Thymus (tissue), 11 donors: ENCODE results near the gene UBE3A. TPM values are rescaled to one million over a fixed set of nuclear protein-coding genes. Genes with fewer than 3 reads are reported as not detected.
"Not testable (repeated sequence)": the region's sequence is repeated elsewhere in the genome, so short reads cannot be mapped to it uniquely, and the experiment has no call there.

Experiments
- DNase-seq, 9 donors: peaks; one replicate each; pipeline ENCODE4 v3.0.0-alpha.2; 2013; ENCODE audit warnings: low spot score in 9 of 9, low read depth in 6 of 9, missing footprints in 1 of 9
- H3K27ac ChIP-seq, 2 donors: one replicate each; pipeline ENCODE4 v1.5.1; 2013; ENCODE audit warnings: control low read depth in 1 of 2, low read depth in 1 of 2, low read length in 1 of 2, mild to moderate bottlenecking in 1 of 2, moderate library complexity in 1 of 2
- H3K27me3 ChIP-seq, 2 donors: one replicate each; pipeline ENCODE4 v1.5.1; 2013; ENCODE audit warnings: low read length in 1 of 2; ENCODE audit not compliant: control insufficient read depth in 2 of 2, insufficient read depth in 1 of 2
- H3K36me3 ChIP-seq, 2 donors: one replicate each; pipeline ENCODE4 v1.5.1; 2013; ENCODE audit warnings: low read length in 1 of 2, mild to moderate bottlenecking in 1 of 2, moderate library complexity in 1 of 2; ENCODE audit not compliant: control insufficient read depth in 2 of 2, insufficient read depth in 2 of 2
- H3K4me1 ChIP-seq, 2 donors: one replicate each; pipeline ENCODE4 v1.5.1; 2013; ENCODE audit warnings: low read length in 2 of 2; ENCODE audit not compliant: control insufficient read depth in 2 of 2, insufficient read depth in 2 of 2
- H3K4me3 ChIP-seq, 2 donors: one replicate each; pipeline ENCODE4 v1.5.1; 2013; ENCODE audit warnings: low read length in 2 of 2, control low read depth in 1 of 2, mild to moderate bottlenecking in 1 of 2
- H3K9me3 ChIP-seq, 2 donors: one replicate each; pipeline ENCODE4 v1.5.1; 2013; ENCODE audit warnings: low read length in 1 of 2, mild to moderate bottlenecking in 1 of 2; ENCODE audit not compliant: control insufficient read depth in 2 of 2, insufficient read depth in 1 of 2
- WGBS: extraction: QIAGEN DNeasy Blood & Tissue Kit; methylation state at CpG from one replicate; pipeline ENCODE4 v1.1.7; 2013; 5-methylcytosine and 5-hydroxymethylcytosine counted together
- polyA plus RNA-seq: library from polyadenylated mRNA; stranded (reverse); fragments of 200-250 nt; gene quantifications from one replicate; pipeline ENCODE4 v1.2.3, GENCODE V29; 2013
- total RNA-seq: library from RNA; stranded (reverse); fragments of 120-200 nt; gene quantifications from one replicate; pipeline ENCODE4 v1.2.4, GENCODE V29; 2013
- donor health status: healthy.

UBE3A gene
- total and polyA plus RNA-seq, 2 donors, result 34.7 to 80.2 TPM

GRCh38 chr15:25415707-25416106 is 23.1 kb downstream of the UBE3A start:
- Histone ChIP-seq H3K36me3 (no peaks in the 10 kb centered on the region), H3K27me3 (no peaks in the 10 kb centered on the region), H3K4me1 (no peaks in the 10 kb centered on the region), H3K27ac (no peak overlapping the region), H3K9me3 (no peaks in the 10 kb centered on the region), H3K4me3 (no peak overlapping the region)
- 94% methylated on average over 3 of the region's 3 CpGs for WGBS
- DNase-seq, result no peak

GRCh38 chr15:25415217-25415616 is 23.6 kb downstream of the UBE3A start:
- no peak for DNase-seq
- Histone ChIP-seq H3K27me3 (no peaks in the 10 kb centered on the region), H3K9me3 (no peaks in the 10 kb centered on the region), H3K36me3 (no peaks in the 10 kb centered on the region), H3K4me1 (no peaks in the 10 kb centered on the region), H3K27ac (no peak overlapping the region), H3K4me3 (no peak overlapping the region)
- 100% methylated on average over 1 of the region's 1 CpG for WGBS

- Histone ChIP-seq H3K27me3 (no peaks in the 10 kb centered on the region), H3K36me3 (no peaks in the 10 kb centered on the region), H3K9me3 (no peaks in the 10 kb centered on the region), H3K4me1 (no peaks in the 10 kb centered on the region), H3K27ac (no peak overlapping the region), H3K4me3 (no peak overlapping the region)
- WGBS, result 98% methylated on average over 2 of the region's 2 CpGs
- no peak for DNase-seq
Measured at GRCh38 chr15:25410649-25411048, 28.2 kb downstream of the UBE3A start.

GRCh38 chr15:25409731-25410130 is 29.1 kb downstream of the UBE3A start:
- H3K9me3 ChIP-seq, H3K27me3 ChIP-seq, H3K27ac ChIP-seq, DNase-seq, H3K4me1 ChIP-seq, H3K36me3 ChIP-seq, H3K4me3 ChIP-seq: not testable (repeated sequence)
- WGBS, result 93% methylated on average over 4 of the region's 4 CpGs

- no peaks in the 10 kb centered on the region for H3K27me3 ChIP-seq
- H3K27ac ChIP-seq, result no peak overlapping the region
- H3K4me1 ChIP-seq, result no peaks in the 10 kb centered on the region
- H3K9me3 ChIP-seq, result no peaks in the 10 kb centered on the region
- peaks cover 0 to 4% of the 10 kb centered on the region in 2 donors for H3K36me3 ChIP-seq
- H3K4me3 ChIP-seq, result no peak overlapping the region
- DNase-seq, result no peak
- WGBS, result 97% methylated on average over 2 of the region's 2 CpGs
Measured at GRCh38 chr15:25408929-25409328, 29.9 kb downstream of the UBE3A start.

- WGBS, result 96% methylated on average over 2 of the region's 2 CpGs
- no peak overlapping the region for H3K4me3 ChIP-seq
- no peaks in the 10 kb centered on the region for H3K4me1 ChIP-seq
- H3K27me3 ChIP-seq, result no peaks in the 10 kb centered on the region
- peaks cover 0 to 4% of the 10 kb centered on the region in 2 donors for H3K36me3 ChIP-seq
- DNase-seq, result no peak
- no peak overlapping the region for H3K27ac ChIP-seq
- H3K9me3 ChIP-seq, result no peaks in the 10 kb centered on the region
Measured at GRCh38 chr15:25408428-25408827, 30.4 kb downstream of the UBE3A start.

GRCh38 chr15:25407950-25408349 is 30.9 kb downstream of the UBE3A start:
- H3K4me1 ChIP-seq, result no peaks in the 10 kb centered on the region
- H3K9me3 ChIP-seq, result no peaks in the 10 kb centered on the region
- H3K4me3 ChIP-seq, result no peak overlapping the region
- WGBS, result 95% methylated on average over 4 of the region's 4 CpGs
- no peak overlapping the region for H3K27ac ChIP-seq
- H3K36me3 ChIP-seq, result peaks cover 0 to 4% of the 10 kb centered on the region in 2 donors
- no peak for DNase-seq
- no peaks in the 10 kb centered on the region for H3K27me3 ChIP-seq

- Histone ChIP-seq H3K27ac (no peak overlapping the region), H3K4me3 (no peak overlapping the region), H3K4me1 (no peaks in the 10 kb centered on the region), H3K36me3 (peaks cover 8 to 10% of the 10 kb centered on the region in 2 donors), H3K9me3 (peaks cover 0 to 3% of the 10 kb centered on the region in 2 donors), H3K27me3 (no peaks in the 10 kb centered on the region)
- DNase-seq, result no peak
- 93% methylated on average over 1 of the region's 1 CpG for WGBS
Measured at GRCh38 chr15:25406846-25407245, 32.0 kb downstream of the UBE3A start.

- peaks cover 8 to 11% of the 10 kb centered on the region in 2 donors for H3K36me3 ChIP-seq
Measured at GRCh38 chr15:25406261-25406660, 32.6 kb downstream of the UBE3A start.

GRCh38 chr15:25403771-25404170 is 35.1 kb downstream of the UBE3A start:
- DNase-seq, result no peak
- Histone ChIP-seq H3K9me3 (peaks cover 0 to 3% of the 10 kb centered on the region in 2 donors), H3K36me3 (peaks cover 8 to 11% of the 10 kb centered on the region in 2 donors), H3K27ac (no peak overlapping the region), H3K4me1 (no peaks in the 10 kb centered on the region), H3K4me3 (no peak overlapping the region), H3K27me3 (no peaks in the 10 kb centered on the region)
- WGBS, result 99% methylated on average over 2 of the region's 2 CpGs

More at GRCh38 chr15:25406261-25406660, 32.6 kb downstream of the UBE3A start:
- Histone ChIP-seq H3K4me3 (no peak overlapping the region), H3K4me1 (no peaks in the 10 kb centered on the region), H3K27ac (no peak overlapping the region), H3K9me3 (peaks cover 0 to 3% of the 10 kb centered on the region in 2 donors), H3K27me3 (no peaks in the 10 kb centered on the region)
- no peak for DNase-seq
- 96% methylated on average over 1 of the region's 1 CpG for WGBS
